ENCODE data around the gene FAM43A.

The FAM43A gene

GRCh38 chr3:194715022-194715800 is 29.5 kb downstream of the FAM43A start:
- Histone ChIP-seq H3K79me2 (ENCODE audit: insufficient read depth, low read depth) (no peaks in the 10 kb centered on the region), H3K36me3 (ENCODE audit: insufficient read depth) (no peaks in the 10 kb centered on the region), H3K4me2 (no peak overlapping the region), H3K9ac (no peak overlapping the region), H3K27me3 (ENCODE audit: insufficient read depth, low read depth) (no peaks in the 10 kb centered on the region), H4K20me1 (ENCODE audit: insufficient read depth) (no peaks in the 10 kb centered on the region), H2AFZ (ENCODE audit: low read depth) (no peak overlapping the region), H3K27ac (no peak overlapping the region), H3K4me1 (ENCODE audit: low read depth, poor library complexity, severe bottlenecking) (no peaks in the 10 kb centered on the region), H3K4me3 (IDR thresholded peaks at IDR 0.05; ENCODE audit: insufficient read depth, low read depth, low read length) (no peak overlapping the region)
- no peak for TF ChIP-seq CTCF (conservative IDR thresholded peaks at IDR 0.05; ENCODE audit: low read depth, low read length)

DNA sequence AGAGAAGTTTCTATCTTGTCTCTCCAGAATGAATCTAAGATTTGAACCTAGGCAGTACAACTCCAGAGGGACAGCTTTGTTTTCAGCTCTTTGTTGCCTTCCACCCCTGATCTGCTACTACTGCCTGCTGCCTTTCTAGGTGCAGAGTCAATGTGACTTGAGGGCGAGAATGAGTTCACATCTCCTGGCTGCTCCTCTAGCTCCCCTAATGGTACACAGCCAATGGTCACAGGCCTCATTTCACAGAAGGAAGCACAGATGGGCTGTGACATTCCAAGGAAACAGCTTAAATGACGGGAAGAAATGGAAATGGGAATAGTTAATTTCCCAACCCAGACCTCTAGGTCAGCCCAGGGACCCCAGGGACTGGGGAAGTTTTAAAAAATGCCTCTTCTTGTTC is 32.4 kb downstream of the FAM43A start:
- no peak overlapping the region for H3K9ac ChIP-seq
- no peaks in the 10 kb centered on the region for H3K79me2 ChIP-seq (ENCODE audit: insufficient read depth, low read depth)
- H2AFZ ChIP-seq (ENCODE audit: low read depth): no peak overlapping the region
- no peaks in the 10 kb centered on the region for H4K20me1 ChIP-seq (ENCODE audit: insufficient read depth)
- no peak for TF ChIP-seq CTCF (conservative IDR thresholded peaks at IDR 0.05; ENCODE audit: low read depth, low read length)
- no peak overlapping the region for H3K4me2 ChIP-seq
- H3K4me3 ChIP-seq (IDR thresholded peaks at IDR 0.05; ENCODE audit: insufficient read depth, low read depth, low read length): no peak overlapping the region
- H3K36me3 ChIP-seq (ENCODE audit: insufficient read depth): no peaks in the 10 kb centered on the region
- H3K27me3 ChIP-seq (ENCODE audit: insufficient read depth, low read depth): no peaks in the 10 kb centered on the region
- H3K27ac ChIP-seq: no peak overlapping the region
- no peaks in the 10 kb centered on the region for H3K4me1 ChIP-seq (ENCODE audit: low read depth, poor library complexity, severe bottlenecking)

- no peak for TF ChIP-seq CTCF (conservative IDR thresholded peaks at IDR 0.05; ENCODE audit: low read depth, low read length)
- Histone ChIP-seq H3K4me3 (IDR thresholded peaks at IDR 0.05; ENCODE audit: insufficient read depth, low read depth, low read length) (no peak overlapping the region), H3K27me3 (ENCODE audit: insufficient read depth, low read depth) (no peaks in the 10 kb centered on the region), H2AFZ (ENCODE audit: low read depth) (no peak overlapping the region), H3K9ac (no peak overlapping the region), H3K4me1 (ENCODE audit: low read depth, poor library complexity, severe bottlenecking) (no peaks in the 10 kb centered on the region), H3K27ac (no peak overlapping the region), H4K20me1 (ENCODE audit: insufficient read depth) (no peaks in the 10 kb centered on the region), H3K4me2 (no peak overlapping the region), H3K79me2 (ENCODE audit: insufficient read depth, low read depth) (no peaks in the 10 kb centered on the region), H3K36me3 (ENCODE audit: insufficient read depth) (no peaks in the 10 kb centered on the region)
These were observed 34.4 kb downstream of the FAM43A start for GRCh38 chr3:194720048-194720447.

- Histone ChIP-seq H3K79me2 (ENCODE audit: insufficient read depth, low read depth) (no peaks in the 10 kb centered on the region), H3K27me3 (ENCODE audit: insufficient read depth, low read depth) (no peaks in the 10 kb centered on the region), H2AFZ (ENCODE audit: low read depth) (no peak overlapping the region), H3K36me3 (ENCODE audit: insufficient read depth) (no peaks in the 10 kb centered on the region), H3K9ac (no peak overlapping the region), H4K20me1 (ENCODE audit: insufficient read depth) (no peaks in the 10 kb centered on the region), H3K4me2 (no peak overlapping the region), H3K4me3 (IDR thresholded peaks at IDR 0.05; ENCODE audit: insufficient read depth, low read depth, low read length) (no peak overlapping the region), H3K27ac (no peak overlapping the region), H3K4me1 (ENCODE audit: low read depth, poor library complexity, severe bottlenecking) (no peaks in the 10 kb centered on the region)
- TF ChIP-seq CTCF (conservative IDR thresholded peaks at IDR 0.05; ENCODE audit: low read depth, low read length): no peak
These were observed 38.3 kb downstream of the FAM43A start for GRCh38 chr3:194723846-194724618.
